Keratinocyte (primary cell): ENCODE results near the gene PIGU.
"Not testable (repeated sequence)": the region's sequence is repeated elsewhere in the genome, so short reads cannot be mapped to it uniquely, and the experiment has no call there.

Experiments used
- CTCF ChIP-seq, 3 experiments: IDR thresholded peaks in 1 of 3; conservative IDR thresholded peaks in 1 of 3; optimal IDR thresholded peaks in 1 of 3; 2 replicates in 2 of 3; 3 replicates in 1 of 3; pipeline versions ENCODE3 to v1.5.1; 2011; ENCODE audit warnings: low read length in 3 of 3, mild to moderate bottlenecking in 3 of 3, moderate library complexity in 2 of 3, control low read depth in 1 of 3, inconsistent platforms in 1 of 3; ENCODE audit not compliant: insufficient read depth in 2 of 3; ENCODE audit errors: extremely low read depth in 1 of 3
- EZH2 ChIP-seq: IDR thresholded peaks from one replicate; pipeline ENCODE4 v1.6.1; 2012; ENCODE audit warnings: inconsistent platforms, mild to moderate bottlenecking, low read length, moderate library complexity

GRCh38 chr20:34658654-34659053 lies 18.2 kb downstream of the PIGU start:
- TF ChIP-seq CTCF (optimal IDR thresholded peaks at IDR 0.05 in 1 of 3, IDR thresholded peaks at IDR 0.05 in 1 of 3, conservative IDR thresholded peaks at IDR 0.05 in 1 of 3; ENCODE audit: extremely low read depth in 1 of 3, insufficient read depth in 2 of 3, low read length in 3 of 3); EZH2: not testable (repeated sequence)
